Peyer's patch (tissue), 4 donors: Measurements from ENCODE around the gene LRRC75A. TPM values are rescaled to one million over a fixed set of nuclear protein-coding genes. Genes with fewer than 3 reads are reported as not detected.

ENCODE experiments used
- DNase-seq, 3 donors: peaks; one replicate each; pipeline ENCODE4 v3.0.0-alpha.2; 2017 to 2019
- H3K27ac ChIP-seq, 4 donors: fragments of 200-600 bp; sonication (generic); one replicate each; pipeline ENCODE4 v1.5.1; 2016 to 2019
- H3K27me3 ChIP-seq, 2 donors: fragments of 200-600 bp; sonication (generic); one replicate each; pipeline ENCODE4 v1.5.1; 2019
- H3K36me3 ChIP-seq, 3 donors: fragments of 200-600 bp; sonication (generic); one replicate each; pipeline ENCODE4 v1.5.1; 2016 to 2019
- H3K4me1 ChIP-seq, 4 donors: fragments of 200-600 bp; sonication (generic); one replicate each; pipeline ENCODE4 v1.5.1; 2016 to 2019
- H3K4me3 ChIP-seq, 4 donors: fragments of 200-600 bp; sonication (generic); 1 replicate in 3 of 4; 2 replicates in 1 of 4; pipeline ENCODE4 v1.5.1; 2016 to 2019; ENCODE audit warnings: mild to moderate bottlenecking in 1 of 4
- H3K9me3 ChIP-seq, 4 donors: fragments of 200-600 bp; sonication (generic); one replicate each; pipeline ENCODE4 v1.5.1; 2016 to 2019; ENCODE audit warnings: mild to moderate bottlenecking in 1 of 4
- POLR2A ChIP-seq, 2 donors: fragments of 450-650 bp; IDR thresholded peaks; one replicate each; pipeline ENCODE4 v1.5.1; 2017; ENCODE audit warnings: antibody characterized with exemption in 2 of 2, mild to moderate bottlenecking in 2 of 2, moderate library complexity in 2 of 2
- total RNA-seq, 4 donors: library from RNA; depleted of rRNA; stranded (reverse); fragments of >200 nt; gene quantifications; one replicate each; pipeline ENCODE4 v1.1.0, GENCODE V29; 2016
- TF ChIP-seq, protein P1 (sequence below), 6 experiments: fragments of 450-650 bp in 4 of 6; fragments of 200-600 bp in 2 of 6; sonication (generic) in 1 of 6; IDR thresholded peaks; one replicate each; pipeline ENCODE4 v1.5.1; 2017 to 2019; ENCODE audit warnings: antibody characterized with exemption in 6 of 6, mild to moderate bottlenecking in 3 of 6, moderate library complexity in 1 of 6

Gene LRRC75A
- total RNA-seq, 4 donors from 2014 or later = 48.7 to 213 (median 187) TPM

DNA sequence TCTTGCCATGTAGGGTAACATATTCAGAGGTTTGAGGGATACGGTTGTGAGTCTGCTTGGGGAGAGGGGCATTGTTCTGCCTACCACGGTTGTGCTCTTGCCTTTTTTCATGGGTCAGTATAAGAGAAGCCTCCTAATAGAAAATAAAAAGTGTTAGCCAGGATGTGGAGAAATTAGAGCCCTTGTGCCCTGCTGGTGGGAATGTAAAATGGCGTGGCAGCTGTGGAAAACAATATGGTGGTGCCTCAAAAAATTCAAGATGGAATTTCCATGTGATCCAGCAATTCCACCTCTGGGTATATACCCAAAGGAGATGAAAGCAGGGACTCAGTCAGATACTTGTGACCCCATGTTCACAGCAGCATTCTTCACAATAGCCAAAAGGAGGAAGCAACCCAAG lies 14.2 kb upstream of the LRRC75A start:
- Histone ChIP-seq H3K27ac (no peak overlapping the region), H3K9me3 (no peaks in the 10 kb centered on the region), H3K4me3 (no peak overlapping the region), H3K36me3 (no peaks in the 10 kb centered on the region), H3K4me1 (peaks cover 0 to 14% (median 0%) of the 10 kb centered on the region in 4 donors), H3K27me3 (no peaks in the 10 kb centered on the region)
- no peak for DNase-seq
- no peak for TF ChIP-seq POLR2A (IDR thresholded peaks at IDR 0.05)
- TF ChIP-seq, protein P1, sequence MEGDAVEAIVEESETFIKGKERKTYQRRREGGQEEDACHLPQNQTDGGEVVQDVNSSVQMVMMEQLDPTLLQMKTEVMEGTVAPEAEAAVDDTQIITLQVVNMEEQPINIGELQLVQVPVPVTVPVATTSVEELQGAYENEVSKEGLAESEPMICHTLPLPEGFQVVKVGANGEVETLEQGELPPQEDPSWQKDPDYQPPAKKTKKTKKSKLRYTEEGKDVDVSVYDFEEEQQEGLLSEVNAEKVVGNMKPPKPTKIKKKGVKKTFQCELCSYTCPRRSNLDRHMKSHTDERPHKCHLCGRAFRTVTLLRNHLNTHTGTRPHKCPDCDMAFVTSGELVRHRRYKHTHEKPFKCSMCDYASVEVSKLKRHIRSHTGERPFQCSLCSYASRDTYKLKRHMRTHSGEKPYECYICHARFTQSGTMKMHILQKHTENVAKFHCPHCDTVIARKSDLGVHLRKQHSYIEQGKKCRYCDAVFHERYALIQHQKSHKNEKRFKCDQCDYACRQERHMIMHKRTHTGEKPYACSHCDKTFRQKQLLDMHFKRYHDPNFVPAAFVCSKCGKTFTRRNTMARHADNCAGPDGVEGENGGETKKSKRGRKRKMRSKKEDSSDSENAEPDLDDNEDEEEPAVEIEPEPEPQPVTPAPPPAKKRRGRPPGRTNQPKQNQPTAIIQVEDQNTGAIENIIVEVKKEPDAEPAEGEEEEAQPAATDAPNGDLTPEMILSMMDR (IDR thresholded peaks at IDR 0.05) = no peak

DNA sequence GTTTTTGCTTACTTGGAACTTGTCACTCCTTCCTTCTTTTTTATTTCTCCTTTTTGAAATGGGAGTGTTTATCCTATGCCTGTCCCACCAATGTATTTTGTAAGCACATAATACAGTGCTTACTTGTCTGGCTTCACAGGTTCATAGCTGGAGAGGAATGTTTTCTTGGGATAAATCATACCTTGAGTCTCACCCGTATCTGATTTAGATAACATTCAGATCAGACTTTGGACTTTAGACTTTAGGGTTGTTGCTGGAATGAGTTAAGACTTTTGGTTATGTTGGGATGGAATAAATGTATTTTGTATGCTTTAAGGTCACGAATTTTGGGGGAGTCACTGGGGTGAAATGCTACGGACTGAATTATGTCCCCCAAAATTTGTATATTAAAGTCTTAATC lies 13.0 kb upstream of the LRRC75A start:
- no peak for DNase-seq
- TF ChIP-seq POLR2A (IDR thresholded peaks at IDR 0.05) = peak in 1 of 2 donors; percentile 14
- TF ChIP-seq, protein P1 (IDR thresholded peaks at IDR 0.05) = no peak
- H3K27me3 ChIP-seq = no peaks in the 10 kb centered on the region
- peaks cover 0 to 14% (median 0%) of the 10 kb centered on the region in 4 donors for H3K4me1 ChIP-seq
- H3K4me3 ChIP-seq = no peak overlapping the region
- no peaks in the 10 kb centered on the region for H3K9me3 ChIP-seq
- no peaks in the 10 kb centered on the region for H3K36me3 ChIP-seq
- H3K27ac ChIP-seq = peak overlapping the region in 2 of 4 donors; percentile 53 to 62

DNA sequence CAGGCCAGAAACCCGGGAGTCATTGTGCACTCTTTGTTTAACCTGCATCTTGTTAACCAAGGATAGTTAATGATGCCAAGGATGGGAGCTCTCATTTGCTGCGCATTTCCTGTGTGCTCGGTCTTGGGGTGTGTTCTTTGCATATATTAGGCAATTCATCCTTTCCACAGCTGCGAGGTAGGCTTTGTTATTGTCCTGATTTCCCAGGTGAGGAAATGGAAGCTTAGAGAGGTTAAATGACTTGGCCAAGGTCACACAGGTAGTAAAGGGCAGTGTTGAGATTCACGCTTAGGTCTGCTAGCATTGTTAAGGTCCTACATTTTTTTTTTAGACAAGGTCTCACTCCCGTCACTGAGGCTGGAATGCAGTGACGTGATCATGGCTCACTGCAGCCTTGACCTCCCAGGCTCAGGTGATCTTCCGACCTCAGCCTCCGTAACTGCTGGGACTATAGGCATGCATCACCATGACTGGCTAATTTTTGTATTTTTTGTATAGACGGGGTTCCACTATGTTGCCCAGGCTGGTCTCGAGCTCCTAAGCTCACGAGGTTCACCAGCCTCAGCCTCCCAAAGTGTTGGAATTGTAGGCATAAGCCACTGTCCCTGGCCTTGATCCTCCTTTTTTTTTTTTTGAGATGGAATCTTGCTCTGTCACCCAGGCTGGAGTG lies 5.0 kb upstream of the LRRC75A start:
- Histone ChIP-seq H3K4me1 (peaks cover 0 to 6% (median 0%) of the 10 kb centered on the region in 4 donors), H3K4me3 (no peak overlapping the region), H3K9me3 (no peaks in the 10 kb centered on the region), H3K27me3 (no peaks in the 10 kb centered on the region), H3K27ac (no peak overlapping the region), H3K36me3 (no peaks in the 10 kb centered on the region)
- TF ChIP-seq, protein P1 (IDR thresholded peaks at IDR 0.05) = no peak
- TF ChIP-seq POLR2A (IDR thresholded peaks at IDR 0.05) = no peak
- DNase-seq = no peak

DNA sequence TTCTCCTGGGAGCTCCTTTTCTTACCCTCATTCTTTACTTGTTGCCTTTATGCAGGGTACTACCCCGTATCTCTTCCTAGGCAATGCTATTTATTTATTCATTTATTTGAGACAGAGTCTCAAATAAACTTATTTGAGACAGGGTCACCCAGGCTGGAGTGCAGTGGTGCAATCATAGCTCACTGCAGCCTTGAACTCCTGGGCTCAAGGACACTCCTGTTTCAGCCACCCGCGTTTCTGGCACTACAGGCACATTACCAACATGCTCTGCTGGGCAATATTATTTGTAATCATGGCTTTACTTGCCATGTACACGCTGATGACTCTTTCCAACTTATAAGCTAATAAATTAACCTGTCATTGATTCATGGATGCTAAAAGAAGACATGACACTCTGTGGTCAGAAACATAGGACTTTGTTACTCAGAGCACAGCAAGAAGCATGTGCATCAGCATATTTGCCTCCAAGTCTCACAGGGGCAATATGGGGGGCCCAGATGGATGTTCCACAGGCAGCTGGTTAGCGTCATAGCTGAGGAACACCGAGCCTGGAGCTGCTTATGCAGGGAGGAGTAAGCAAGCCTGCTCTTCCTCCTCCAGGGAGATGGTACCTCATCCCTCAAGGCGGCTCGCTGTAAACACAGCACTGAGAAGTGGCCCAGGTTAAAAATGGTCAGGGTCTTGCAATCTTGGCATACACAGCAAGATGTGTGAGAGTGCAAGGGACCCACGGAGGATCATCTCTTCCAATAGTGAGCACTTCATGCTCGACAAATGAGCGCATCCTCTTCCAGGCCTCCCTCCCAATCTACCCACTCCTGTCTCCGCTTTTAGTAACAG lies 4.2 kb upstream of the LRRC75A start:
- Histone ChIP-seq H3K9me3 (no peaks in the 10 kb centered on the region), H3K36me3 (no peaks in the 10 kb centered on the region), H3K27me3 (no peaks in the 10 kb centered on the region), H3K27ac (no peak overlapping the region), H3K4me1 (peaks cover 0 to 10% (median 0%) of the 10 kb centered on the region in 4 donors), H3K4me3 (no peak overlapping the region)
- no peak for DNase-seq
- TF ChIP-seq, protein P1 (IDR thresholded peaks at IDR 0.05) = no peak
- TF ChIP-seq POLR2A (IDR thresholded peaks at IDR 0.05) = no peak

DNA sequence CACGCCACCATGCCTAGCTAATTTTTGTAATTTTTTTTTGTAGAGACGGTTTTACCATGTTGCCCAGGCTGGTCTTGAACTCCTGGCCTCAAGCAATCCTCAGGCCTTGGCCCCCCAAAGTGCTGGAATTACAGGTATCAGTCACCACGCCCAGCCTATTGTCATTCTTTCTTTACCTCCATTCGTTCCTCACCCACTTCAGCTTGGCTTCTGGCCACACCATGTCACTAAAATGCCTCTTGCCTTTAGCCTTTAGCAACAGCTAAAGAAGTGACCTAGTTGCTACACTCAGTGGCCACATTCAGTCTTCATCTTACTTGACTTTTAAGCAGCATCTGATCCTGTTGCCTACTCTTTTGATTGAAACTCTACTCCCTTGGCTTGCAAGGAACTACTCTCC lies 3.6 kb upstream of the LRRC75A start:
- H3K9me3 ChIP-seq = no peaks in the 10 kb centered on the region
- DNase-seq = no peak
- no peak overlapping the region for H3K4me3 ChIP-seq
- H3K27me3 ChIP-seq = no peaks in the 10 kb centered on the region
- H3K36me3 ChIP-seq = no peaks in the 10 kb centered on the region
- no peak overlapping the region for H3K27ac ChIP-seq
- H3K4me1 ChIP-seq = peaks cover 0 to 16% (median 0%) of the 10 kb centered on the region in 4 donors
- TF ChIP-seq, protein P1 (IDR thresholded peaks at IDR 0.05) = no peak
- no peak for TF ChIP-seq POLR2A (IDR thresholded peaks at IDR 0.05)
